Stimulated activated CD8-positive, alpha-beta memory T cell treated with anti-CD3 and anti-CD28 coated beads, Interleukin-15, amount 100 ng/mL, for 4 hours (primary cell): Measurements from ENCODE around the gene HMGN4.
A peak's percentile ranks its signal among the peaks of the same experiment; 100 is the strongest.
"Not testable (repeated sequence)": the region's sequence is repeated elsewhere in the genome, so short reads cannot be mapped to it uniquely, and the experiment has no call there.

ENCODE experiments used
- DNase-seq, 2 donors: peaks; one replicate each; pipeline ENCODE4 v3.0.0-alpha.2; 2020; ENCODE audit warnings: low read depth in 2 of 2

The HMGN4 gene

DNA sequence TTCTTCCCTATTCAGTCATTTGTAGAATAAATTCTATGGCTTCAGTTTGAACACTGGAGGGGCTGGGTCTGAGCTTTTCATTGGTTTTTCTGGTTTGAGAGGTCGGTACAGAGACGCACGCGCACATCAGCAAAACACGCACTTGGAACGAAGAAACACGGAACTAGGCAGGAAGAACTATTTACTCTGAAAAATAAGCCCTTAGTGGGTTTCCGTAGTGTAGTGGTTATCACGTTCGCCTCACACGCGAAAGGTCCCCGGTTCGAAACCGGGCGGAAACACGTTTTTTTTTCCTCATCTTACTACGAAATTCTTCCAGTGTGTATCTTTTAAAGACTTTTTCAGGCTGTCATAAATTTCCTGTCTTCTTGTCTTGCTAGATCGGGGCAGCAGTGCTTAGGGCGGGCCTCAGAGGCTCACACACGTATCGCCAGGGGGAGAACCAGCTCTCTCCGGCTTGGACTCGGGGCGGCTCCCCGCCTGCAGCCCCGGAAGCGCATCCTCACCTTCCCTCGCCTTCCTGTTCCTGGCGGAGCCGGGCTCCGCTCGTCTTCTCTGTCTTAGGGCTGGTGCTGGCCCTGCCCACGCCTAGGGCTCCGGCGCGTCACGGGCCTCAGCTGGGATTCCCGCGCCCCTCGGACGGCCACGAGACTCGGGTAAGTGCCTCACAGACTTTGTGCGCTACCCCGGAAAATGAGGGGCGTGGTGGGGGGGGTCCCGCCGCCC lies at the start of gene HMGN4:
HMGN4 (plus strand) TSS at position 521 of the 726 bp plus-strand sequence. CDS start 6,841 bp downstream, outside the sequence.
- peak; percentile 62 to 67 for DNase-seq

DNA sequence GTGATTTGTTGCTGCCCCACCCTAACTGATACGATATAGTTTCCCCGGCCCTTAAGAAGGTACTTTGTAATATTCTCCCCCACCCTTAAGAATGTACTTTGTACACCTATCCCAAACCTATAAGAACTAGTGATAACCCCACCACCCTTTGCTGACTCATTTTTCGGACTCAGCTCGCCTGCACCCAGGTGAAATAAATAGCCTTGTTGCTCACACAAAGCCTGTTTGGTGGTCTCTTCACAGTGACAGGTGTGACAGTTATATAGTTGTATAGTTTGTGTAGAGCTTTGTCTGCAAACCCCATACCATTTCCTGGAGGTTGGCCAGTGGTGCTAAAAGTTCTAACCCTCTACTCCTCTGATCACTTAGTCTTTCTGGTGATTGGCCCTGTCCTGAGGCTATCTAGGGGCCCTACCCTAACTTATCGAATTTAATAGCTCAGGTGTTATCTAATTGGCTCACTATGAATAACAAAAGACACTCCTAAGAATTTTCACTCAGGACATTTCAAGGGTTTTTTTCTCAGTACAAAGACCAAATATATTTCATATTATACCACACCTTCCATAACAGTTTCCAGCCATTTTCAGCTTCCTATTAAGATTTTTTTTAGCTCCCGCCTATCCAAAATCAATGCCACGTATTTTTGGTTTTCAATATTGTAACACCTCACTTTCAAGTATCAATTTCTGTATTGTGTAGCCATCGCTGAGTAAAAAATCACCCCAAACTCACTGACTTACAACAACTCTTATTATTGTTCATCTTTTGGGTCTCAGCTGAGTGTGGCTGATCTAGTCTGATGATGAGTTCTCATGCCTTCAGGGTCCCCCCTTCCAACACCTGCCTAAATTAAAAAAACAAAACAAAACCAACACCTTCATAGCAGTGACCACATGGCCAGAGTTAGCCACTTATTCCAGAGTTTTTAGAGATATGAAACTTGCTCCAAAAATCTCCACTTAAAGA lies 47.9 kb upstream of the HMGN4 start:
- DNase-seq, result no peak

DNA sequence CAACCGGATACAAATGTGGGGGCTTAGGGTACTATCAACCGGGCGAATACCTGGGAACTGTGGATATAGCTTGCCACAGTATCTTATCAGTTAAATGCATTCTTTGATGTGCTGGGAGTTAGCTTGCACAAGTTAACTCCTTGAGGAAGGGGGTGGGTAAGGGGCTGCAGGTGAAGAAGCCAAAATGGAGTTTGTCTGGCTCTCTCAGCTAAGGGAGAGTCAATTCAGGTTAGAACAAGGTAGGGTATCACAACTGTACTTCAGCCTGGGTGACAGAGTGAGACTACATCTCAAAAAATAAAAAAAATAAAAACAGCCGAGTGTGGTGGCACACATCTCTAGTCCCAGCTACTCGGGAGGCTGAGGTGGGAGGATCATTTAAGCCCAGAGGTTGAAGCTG lies 46.6 kb upstream of the HMGN4 start:
- DNase-seq, result no peak

GRCh38 chr6:26493258-26493657 lies 44.9 kb upstream of the HMGN4 start:
- no peak for DNase-seq

- no peak for DNase-seq
Observed at GRCh38 chr6:26494117-26494516, 44.0 kb upstream of the HMGN4 start.

GRCh38 chr6:26495281-26495680 lies 42.9 kb upstream of the HMGN4 start:
- DNase-seq, result no peak

- no peak for DNase-seq
Observed at GRCh38 chr6:26497610-26498009, 40.6 kb upstream of the HMGN4 start.

- DNase-seq, result no peak
Observed at GRCh38 chr6:26500102-26500501, 38.1 kb upstream of the HMGN4 start, which contains the start of gene BTN1A1. Gene BTN1A1, plus strand, starts transcription at chr6:26500303. Its CDS starts 984 bp downstream, at chr6:26501287.

- DNase-seq, result no peak
Observed at GRCh38 chr6:26501482-26501986, 36.6 kb upstream of the HMGN4 start.

DNA sequence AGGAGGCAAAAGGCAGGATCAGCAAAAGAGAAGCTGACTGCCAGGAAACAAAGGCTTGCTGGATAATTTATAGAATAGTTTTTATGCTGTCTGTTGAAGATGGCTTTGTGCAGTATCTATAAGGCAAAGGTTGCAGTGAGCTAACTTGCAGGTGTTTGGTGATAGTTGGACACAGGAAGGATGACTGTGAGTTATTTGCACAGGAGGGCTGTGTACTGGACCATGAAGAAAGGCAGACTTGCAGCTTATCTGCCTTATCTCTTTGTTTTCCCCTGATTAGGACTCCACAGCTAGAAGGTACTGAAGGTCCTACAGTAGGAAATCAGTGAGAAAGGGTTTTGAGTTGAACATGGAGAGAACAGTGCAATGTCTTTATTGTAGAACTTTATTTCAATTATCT lies 36.0 kb upstream of the HMGN4 start:
- no peak for DNase-seq

DNA sequence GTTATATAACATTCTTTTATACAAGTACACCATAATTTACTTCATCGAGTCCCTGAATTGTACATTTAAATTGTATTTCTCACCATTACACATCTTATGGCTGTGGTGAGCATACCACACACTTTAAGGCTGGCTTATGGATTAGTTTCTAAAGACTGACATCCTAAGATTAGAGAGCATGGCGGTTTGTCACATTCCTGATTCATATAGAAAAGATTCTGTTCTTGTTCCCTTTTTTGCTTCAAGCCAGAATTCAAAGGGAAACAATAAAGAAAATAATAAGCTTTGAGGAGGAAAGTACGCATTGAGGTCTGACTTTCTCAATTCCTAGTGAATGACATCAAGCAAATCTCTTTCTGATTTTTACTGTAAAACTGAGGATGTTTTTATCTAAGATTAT lies 35.5 kb upstream of the HMGN4 start:
- DNase-seq, result no peak

DNA sequence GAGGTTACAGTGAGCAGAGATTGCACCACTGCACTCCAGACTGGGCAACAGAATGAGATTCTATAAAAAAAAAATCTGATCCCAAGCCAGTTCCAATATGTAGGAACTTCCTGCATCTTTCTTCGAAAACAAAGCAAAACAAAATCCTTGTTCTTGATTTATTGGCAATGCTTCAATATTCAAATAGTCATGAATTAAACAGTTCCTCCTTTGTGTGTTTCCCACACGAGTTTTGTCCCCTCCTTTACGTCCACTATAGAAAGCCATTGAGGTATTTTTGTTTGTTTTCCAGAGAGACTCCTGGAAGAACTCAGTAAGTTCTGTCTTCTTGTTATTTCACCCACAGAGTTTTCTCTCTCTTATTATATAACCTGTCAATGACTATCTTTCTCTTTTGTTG lies 30.5 kb upstream of the HMGN4 start:
- DNase-seq, result no peak

- DNase-seq, result not testable (repeated sequence)
Observed at GRCh38 chr6:26511033-26511432, 27.1 kb upstream of the HMGN4 start.

GRCh38 chr6:26514984-26515383 lies 23.2 kb upstream of the HMGN4 start:
- DNase-seq, result no peak

DNA sequence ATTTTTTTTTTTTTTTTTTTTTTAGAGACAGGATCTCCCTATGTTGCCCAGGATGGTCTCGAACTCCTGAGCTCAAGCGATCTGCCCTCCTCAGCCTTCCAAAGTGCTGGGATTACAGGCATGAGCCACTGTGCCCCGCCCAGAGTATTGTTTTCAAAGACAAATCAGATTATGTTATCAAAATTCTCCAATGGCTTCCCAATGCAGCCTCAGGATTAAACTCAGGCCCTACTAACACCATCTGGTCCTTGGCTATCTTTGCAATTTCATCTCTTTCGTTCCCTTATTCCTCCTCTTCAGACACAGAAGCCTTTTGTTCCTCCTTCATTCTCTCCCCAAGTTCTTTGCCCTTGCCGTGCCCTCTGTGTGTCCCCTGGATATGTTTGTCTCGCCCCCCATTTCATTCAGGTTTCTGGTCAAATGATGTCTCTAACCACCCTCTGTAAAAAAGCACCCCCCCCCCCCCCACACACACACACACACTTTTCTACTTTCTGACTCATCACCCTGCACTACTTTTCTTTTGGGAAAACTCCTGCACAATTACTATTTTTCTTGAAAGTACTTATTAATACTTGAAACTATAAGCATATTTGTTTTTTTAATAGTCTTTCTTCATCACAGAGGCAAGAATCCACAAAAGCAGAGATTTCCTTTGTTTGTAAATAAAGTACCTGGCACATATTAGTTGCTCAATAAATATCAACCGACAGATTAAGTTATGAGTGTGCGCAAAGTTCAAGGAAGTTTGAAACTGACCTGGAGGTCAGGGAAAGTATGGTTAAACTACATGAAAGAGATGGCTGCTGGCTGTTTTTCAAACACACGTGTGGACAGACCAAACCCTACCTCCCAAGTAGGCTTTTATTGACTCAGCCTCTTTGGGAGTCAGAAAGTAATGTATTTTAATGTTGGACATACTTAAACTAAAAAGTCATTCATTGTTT lies 21.4 kb upstream of the HMGN4 start:
- DNase-seq, result no peak

DNA sequence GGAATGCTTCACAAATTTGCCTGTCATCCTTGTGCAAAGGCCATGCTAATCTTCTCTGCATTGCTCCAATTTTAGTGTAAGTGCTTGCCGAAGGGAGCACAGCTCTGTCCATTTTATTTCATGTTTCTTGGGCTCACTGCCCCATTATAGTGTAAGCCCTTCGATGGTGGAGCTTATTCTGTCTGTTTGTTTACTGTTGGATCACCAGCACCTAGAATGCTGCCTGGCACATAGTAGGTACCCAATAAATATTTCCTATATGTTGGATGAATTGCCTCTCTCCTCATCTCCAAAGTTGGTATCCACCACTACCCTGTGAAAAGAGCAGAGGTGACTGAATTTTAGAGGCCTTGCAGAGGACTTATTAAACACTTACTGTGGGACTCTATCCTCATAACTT lies 18.8 kb upstream of the HMGN4 start:
- no peak for DNase-seq

DNA sequence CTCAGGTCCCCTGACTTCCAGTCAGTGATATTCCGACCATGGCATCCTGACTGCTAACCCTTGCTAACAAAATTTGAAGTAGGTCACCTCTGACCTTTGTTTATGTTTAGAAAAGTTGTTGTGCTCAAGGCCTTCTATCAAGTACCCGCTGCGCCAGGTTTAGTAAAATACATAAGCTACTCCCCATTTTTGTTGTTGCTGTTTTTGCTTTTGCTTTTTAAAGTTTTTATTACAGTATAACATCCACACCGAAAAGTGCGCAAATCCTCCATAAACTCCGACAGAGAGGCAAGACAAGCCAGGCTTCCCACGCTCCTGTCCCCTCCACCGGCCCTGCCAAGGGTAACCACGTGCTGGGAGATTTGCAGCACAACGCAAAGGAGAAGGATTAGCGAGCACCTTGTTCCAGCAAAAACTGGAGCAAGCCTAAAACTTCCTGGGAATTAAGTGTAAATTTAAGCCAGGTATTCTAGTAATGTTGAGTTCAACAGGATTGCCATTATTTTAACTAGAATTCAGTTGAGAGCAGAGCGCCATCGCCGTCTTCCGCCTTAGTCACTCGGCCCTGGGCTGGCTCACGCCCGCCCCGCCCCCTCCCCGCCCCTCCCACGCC lies 17.8 kb upstream of the HMGN4 start:
- no peak for DNase-seq

GRCh38 chr6:26520850-26521599 lies 17.1 kb upstream of the HMGN4 start:
- peak; percentile 64 to 72 for DNase-seq

- DNase-seq, result peak; percentile 20 to 62
Observed at GRCh38 chr6:26521600-26522391, 16.4 kb upstream of the HMGN4 start.
